GM21515 (cell line): ENCODE results near the gene ZNF322.

Experiments used
- ATAC-seq: cut with Tn5 transposase; IDR thresholded peaks from one replicate; pipeline ENCODE4 v1.9.1; 2021; ENCODE audit not compliant: unreplicated experiment

The ZNF322 gene

DNA sequence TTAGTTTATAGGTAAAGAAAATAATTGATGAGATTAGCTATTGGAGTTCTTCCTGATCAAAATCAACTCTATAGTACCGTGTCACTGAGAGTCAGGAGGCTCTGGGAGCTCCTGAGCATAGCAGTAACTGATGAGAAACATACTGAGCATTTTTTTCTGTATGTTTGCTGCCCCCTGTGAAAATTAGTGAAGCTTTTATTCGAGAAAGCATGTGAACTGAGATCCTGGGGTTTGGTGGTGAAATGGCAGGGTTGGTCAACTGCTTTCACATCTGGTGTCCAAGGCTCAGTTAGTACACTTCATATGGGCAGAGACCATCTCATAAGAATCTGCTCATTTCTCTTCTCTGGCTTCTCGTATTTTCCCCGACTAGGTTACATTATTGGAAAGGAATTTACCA is 66.9 kb downstream of the ZNF322 start:
- no peak for ATAC-seq

- ATAC-seq: no peak
These were observed 70.6 kb downstream of the ZNF322 start for GRCh38 chr6:26588965-26589364.
